WERI-Rb-1 (cell line): ENCODE data around the gene EVI2A.

ENCODE experiments used
- DNase-seq: peaks from one replicate; pipeline ENCODE4 v3.0.0-alpha.2; 2020
- H3K27ac ChIP-seq: fragments of 250-450 bp; sonication (Bioruptor Pico); 2 replicates; pipeline ENCODE4 v1.5.1; 2020; ENCODE audit warnings: mild to moderate bottlenecking, moderate library complexity
- H3K27me3 ChIP-seq: fragments of 250-450 bp; sonication (Bioruptor Pico); 2 replicates; pipeline ENCODE4 v1.5.1; 2021; ENCODE audit warnings: mild to moderate bottlenecking, low read depth, moderate library complexity; ENCODE audit not compliant: insufficient read depth, severe bottlenecking
- H3K36me3 ChIP-seq: fragments of 250-450 bp; sonication (Bioruptor Pico); 2 replicates; pipeline ENCODE4 v1.5.1; 2020; ENCODE audit warnings: mild to moderate bottlenecking, moderate library complexity
- H3K4me3 ChIP-seq: 2 replicates; pipeline ENCODE4 v1.5.1; 2011; ENCODE audit warnings: low read depth, mild to moderate bottlenecking, control low read depth, low read length
- H3K9me3 ChIP-seq: fragments of 250-450 bp; sonication (Bioruptor Pico); 2 replicates; pipeline ENCODE4 v1.5.1; 2021; ENCODE audit warnings: mild to moderate bottlenecking, moderate library complexity; ENCODE audit not compliant: severe bottlenecking
- TF ChIP-seq, protein P1 (sequence below): IDR thresholded peaks from 2 replicates; pipeline ENCODE4 v1.5.1; 2011; ENCODE audit warnings: low read depth, mild to moderate bottlenecking, control low read depth, inconsistent platforms, low read length

The EVI2A gene

DNA sequence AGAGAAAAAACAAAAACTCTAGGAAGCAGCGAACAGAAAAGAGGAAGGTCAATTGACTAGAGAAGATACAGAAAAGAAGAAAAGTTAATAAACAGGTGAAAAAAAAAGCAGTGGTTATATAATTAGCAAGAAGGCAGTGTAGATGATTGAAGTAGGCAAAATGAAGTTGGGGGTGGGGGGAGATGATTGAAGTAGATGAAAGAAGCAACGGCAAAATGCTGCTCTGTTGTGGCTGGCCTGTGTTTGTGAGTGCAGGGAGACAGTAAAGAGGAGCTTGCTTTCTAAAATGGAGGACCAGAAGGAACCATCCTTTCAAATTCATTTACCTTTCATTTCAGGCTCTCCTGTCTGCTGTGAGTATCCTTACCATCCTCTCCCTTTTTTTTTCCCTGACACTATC lies 11.2 kb downstream of the EVI2A start:
- Histone ChIP-seq H3K27me3 (no peaks in the 10 kb centered on the region), H3K4me3 (no peak overlapping the region), H3K36me3 (no peaks in the 10 kb centered on the region; the same call in 1 of the 2 replicates), H3K27ac (no peak overlapping the region), H3K9me3 (no peaks in the 10 kb centered on the region)
- TF ChIP-seq, protein P1, sequence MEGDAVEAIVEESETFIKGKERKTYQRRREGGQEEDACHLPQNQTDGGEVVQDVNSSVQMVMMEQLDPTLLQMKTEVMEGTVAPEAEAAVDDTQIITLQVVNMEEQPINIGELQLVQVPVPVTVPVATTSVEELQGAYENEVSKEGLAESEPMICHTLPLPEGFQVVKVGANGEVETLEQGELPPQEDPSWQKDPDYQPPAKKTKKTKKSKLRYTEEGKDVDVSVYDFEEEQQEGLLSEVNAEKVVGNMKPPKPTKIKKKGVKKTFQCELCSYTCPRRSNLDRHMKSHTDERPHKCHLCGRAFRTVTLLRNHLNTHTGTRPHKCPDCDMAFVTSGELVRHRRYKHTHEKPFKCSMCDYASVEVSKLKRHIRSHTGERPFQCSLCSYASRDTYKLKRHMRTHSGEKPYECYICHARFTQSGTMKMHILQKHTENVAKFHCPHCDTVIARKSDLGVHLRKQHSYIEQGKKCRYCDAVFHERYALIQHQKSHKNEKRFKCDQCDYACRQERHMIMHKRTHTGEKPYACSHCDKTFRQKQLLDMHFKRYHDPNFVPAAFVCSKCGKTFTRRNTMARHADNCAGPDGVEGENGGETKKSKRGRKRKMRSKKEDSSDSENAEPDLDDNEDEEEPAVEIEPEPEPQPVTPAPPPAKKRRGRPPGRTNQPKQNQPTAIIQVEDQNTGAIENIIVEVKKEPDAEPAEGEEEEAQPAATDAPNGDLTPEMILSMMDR = no peak
- no peak for DNase-seq

DNA sequence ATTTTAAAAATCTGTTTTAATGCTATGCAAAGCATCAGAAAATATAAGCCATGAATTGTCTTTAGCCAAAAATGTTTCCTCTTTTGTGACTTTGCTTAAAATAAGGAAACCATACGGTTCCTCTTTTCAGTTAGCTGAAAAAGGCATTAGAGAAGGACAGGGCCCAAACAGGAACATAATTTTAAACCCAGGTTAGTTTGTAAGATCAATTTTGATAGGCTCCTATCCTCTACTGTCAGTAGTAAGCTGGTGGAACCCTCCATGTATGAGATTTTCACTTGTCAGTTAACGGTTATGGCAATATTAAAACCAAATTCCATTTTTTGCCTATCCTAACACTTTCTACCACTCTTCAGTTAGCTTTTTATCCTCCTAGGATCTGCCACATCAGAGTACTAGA lies 11.9 kb downstream of the EVI2A start:
- Histone ChIP-seq H3K27me3 (no peaks in the 10 kb centered on the region), H3K36me3 (no peaks in the 10 kb centered on the region; the same call in 1 of the 2 replicates), H3K9me3 (no peaks in the 10 kb centered on the region), H3K27ac (no peak overlapping the region), H3K4me3 (no peak overlapping the region)
- TF ChIP-seq, protein P1 = no peak
- no peak for DNase-seq

DNA sequence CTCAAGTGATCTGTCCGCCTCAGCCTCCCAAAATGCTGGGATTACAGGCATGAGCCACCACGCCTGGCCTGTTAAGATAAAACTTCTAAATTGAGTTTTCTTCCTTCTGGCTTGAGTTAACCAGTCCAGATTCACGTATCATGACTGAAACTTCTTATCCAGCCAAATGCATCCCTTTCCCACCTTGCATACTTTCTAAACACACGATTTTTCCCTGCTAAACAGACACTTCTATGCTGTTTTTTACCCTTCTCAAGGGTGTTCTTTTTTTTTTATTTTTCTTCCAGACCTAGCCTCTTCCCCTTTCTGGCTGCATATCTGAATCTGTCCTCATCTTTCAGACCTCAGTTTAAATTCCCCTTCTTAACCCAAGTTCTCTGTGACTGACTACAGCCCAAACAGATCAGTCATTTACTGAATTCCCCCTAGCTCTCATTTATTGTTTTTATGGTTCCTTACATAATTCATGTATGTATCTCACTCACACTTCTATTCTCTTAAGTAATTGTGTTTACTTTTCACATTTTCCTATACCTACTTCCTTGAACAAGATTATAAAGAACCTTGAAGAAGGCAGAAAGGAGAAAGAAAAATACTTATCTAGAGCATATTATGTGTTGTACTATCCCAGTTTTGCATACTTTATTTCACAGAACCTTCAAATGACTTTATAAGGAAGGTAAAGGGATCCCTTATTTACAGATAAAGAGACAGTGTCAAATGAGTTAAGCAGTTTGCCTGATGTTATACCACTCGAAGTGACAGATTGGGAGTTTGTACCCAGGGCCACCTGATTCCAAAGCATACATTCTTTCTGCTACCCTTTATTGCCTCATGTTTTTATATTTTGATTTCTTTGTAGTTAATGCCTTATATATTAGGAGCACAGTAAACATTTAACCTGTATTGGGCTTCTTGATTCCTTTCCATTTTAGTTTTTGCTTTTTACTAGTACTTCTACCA lies 12.8 kb downstream of the EVI2A start:
- Histone ChIP-seq H3K9me3 (no peaks in the 10 kb centered on the region), H3K27me3 (no peaks in the 10 kb centered on the region), H3K36me3 (no peaks in the 10 kb centered on the region; the same call in 1 of the 2 replicates), H3K27ac (no peak overlapping the region), H3K4me3 (no peak overlapping the region)
- DNase-seq = no peak
- TF ChIP-seq, protein P1 = no peak

DNA sequence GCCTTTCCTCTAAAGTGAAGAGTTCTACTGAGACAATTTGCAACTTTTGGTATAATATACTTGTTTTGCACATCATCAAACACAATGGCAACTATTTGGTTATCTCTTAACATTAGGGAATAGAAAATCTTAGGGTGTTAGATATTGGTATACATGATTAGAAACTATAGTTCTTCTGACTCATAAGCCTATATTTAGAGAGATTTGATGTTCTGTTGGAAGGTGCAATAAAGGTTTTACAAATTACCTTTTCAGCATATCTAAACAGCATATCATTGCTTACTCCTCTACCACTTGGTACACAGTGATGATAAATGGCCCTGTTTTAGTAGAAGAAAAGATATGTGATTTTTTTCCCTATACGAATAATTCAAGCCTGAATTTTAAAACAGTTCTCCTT lies 13.8 kb downstream of the EVI2A start:
- TF ChIP-seq, protein P1 = no peak
- no peaks in the 10 kb centered on the region; the same call in 1 of the 2 replicates for H3K36me3 ChIP-seq
- H3K27ac ChIP-seq = no peak overlapping the region
- no peaks in the 10 kb centered on the region for H3K9me3 ChIP-seq
- no peak for DNase-seq
- no peaks in the 10 kb centered on the region for H3K27me3 ChIP-seq
- H3K4me3 ChIP-seq = no peak overlapping the region

DNA sequence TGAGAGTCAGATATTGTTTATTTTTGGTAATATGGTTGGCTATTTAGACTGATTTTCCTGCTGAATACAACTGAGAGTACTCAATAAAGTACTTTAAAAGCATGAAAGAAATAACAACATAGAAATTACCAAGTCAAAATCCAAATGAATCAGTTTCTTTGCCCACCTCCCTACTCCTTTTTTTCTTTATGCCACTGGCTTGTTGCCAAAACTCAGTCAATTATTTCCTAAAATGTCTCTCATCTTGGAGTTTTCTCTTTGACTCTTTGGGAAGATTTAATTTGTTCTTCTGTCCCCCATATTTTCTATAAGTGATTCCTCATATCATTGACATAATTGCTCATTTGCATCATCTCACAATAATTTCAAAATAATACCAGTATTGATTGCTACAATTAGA lies 21.8 kb downstream of the EVI2A start:
- no peaks in the 10 kb centered on the region for H3K9me3 ChIP-seq
- no peaks in the 10 kb centered on the region for H3K27me3 ChIP-seq
- no peak for DNase-seq
- TF ChIP-seq, protein P1 = no peak
- no peaks in the 10 kb centered on the region; the same call in 1 of the 2 replicates for H3K36me3 ChIP-seq
- H3K27ac ChIP-seq = no peak overlapping the region
- no peak overlapping the region for H3K4me3 ChIP-seq
